ENCODE results near the gene DAG1. TPM values are rescaled to one million over a fixed set of nuclear protein-coding genes. Genes with fewer than 3 reads are reported as not detected.

The DAG1 gene
- total RNA-seq, 2 donors from 2014 or later, result 46.8 to 57.9 TPM

- TF ChIP-seq POLR2A (IDR thresholded peaks at IDR 0.05) (no peak), CTCF (IDR thresholded peaks at IDR 0.05) (no peak)
- DNase-seq, result peak; percentile 49 to 82 (median 62)
- Histone ChIP-seq H3K4me1 (peaks cover 45% of the 10 kb centered on the region), H3K4me3 (no peak overlapping the region), H3K9me3 (no peaks in the 10 kb centered on the region), H3K27ac (peak overlapping the region; percentile 24 to 79 (median 52)), H3K27me3 (no peaks in the 10 kb centered on the region), H3K36me3 (replicated peaks in 1 of 2; ENCODE audit: insufficient read depth in 1 of 2, low read depth in 2 of 2) (no peaks in the 10 kb centered on the region)
- ATAC-seq, result peak; percentile 82
- intact Hi-C loops (cut with DNase I), result no loop called here
- 49 to 59% methylated on average over 5 of the region's 5 CpGs for WGBS, 2 donors
Observed at GRCh38 chr3:49523756-49524747, 54.0 kb downstream of the DAG1 start.

GRCh38 chr3:49529567-49529966, 59.5 kb downstream of the DAG1 start:
- DNase-seq (no peak), ATAC-seq (no peak)
- Histone ChIP-seq H3K9me3 (no peaks in the 10 kb centered on the region), H3K4me3 (no peak overlapping the region), H3K27me3 (no peaks in the 10 kb centered on the region), H3K27ac (no peak overlapping the region), H3K4me1 (peaks cover 33% of the 10 kb centered on the region), H3K36me3 (replicated peaks in 1 of 2; ENCODE audit: insufficient read depth in 1 of 2, low read depth in 2 of 2) (peaks cover 14% of the 10 kb centered on the region in 2 donors)
- no peak for TF ChIP-seq CTCF (IDR thresholded peaks at IDR 0.05)
- TF ChIP-seq POLR2A (IDR thresholded peaks at IDR 0.05), result no peak
- intact Hi-C loops (cut with DNase I), result no loop called here

GRCh38 chr3:49530231-49530630, 60.2 kb downstream of the DAG1 start:
- DNase-seq (no peak), ATAC-seq (no peak)
- intact Hi-C loops (cut with DNase I), result no loop called here
- TF ChIP-seq CTCF (IDR thresholded peaks at IDR 0.05) (no peak), POLR2A (IDR thresholded peaks at IDR 0.05) (no peak)
- Histone ChIP-seq H3K9me3 (no peaks in the 10 kb centered on the region), H3K27me3 (no peaks in the 10 kb centered on the region), H3K4me1 (peaks cover 33% of the 10 kb centered on the region), H3K27ac (peak overlapping the region in 1 of 4 donors; percentile 16), H3K4me3 (no peak overlapping the region), H3K36me3 (replicated peaks in 1 of 2; ENCODE audit: insufficient read depth in 1 of 2, low read depth in 2 of 2) (peaks cover 14% of the 10 kb centered on the region in 2 donors)
- 50 to 69% methylated on average over 5 of the region's 5 CpGs for WGBS, 2 donors

- intact Hi-C loops (cut with DNase I), result no loop called here
- Histone ChIP-seq H3K27ac (peak overlapping the region in 1 of 4 donors; percentile 16), H3K36me3 (replicated peaks in 1 of 2; ENCODE audit: insufficient read depth in 1 of 2, low read depth in 2 of 2) (peaks cover 14% of the 10 kb centered on the region in 2 donors), H3K9me3 (no peaks in the 10 kb centered on the region), H3K4me3 (no peak overlapping the region), H3K27me3 (no peaks in the 10 kb centered on the region), H3K4me1 (peaks cover 38% of the 10 kb centered on the region)
- no peak for TF ChIP-seq POLR2A (IDR thresholded peaks at IDR 0.05)
- TF ChIP-seq CTCF (IDR thresholded peaks at IDR 0.05), result no peak
- ATAC-seq, result no peak
- WGBS, 2 donors, result 72 to 91% methylated on average over 8 of the region's 8 CpGs
- no peak for DNase-seq
Observed at GRCh38 chr3:49530701-49531100, 60.6 kb downstream of the DAG1 start.

Data from body of pancreas (tissue), 4 donors.